CD4-positive, alpha-beta T cell treated with Interleukin-1 beta for 1 hour (primary cell): Measurements from ENCODE around the gene TDRD10.

ENCODE experiments used
- DNase-seq, 2 donors: peaks; one replicate each; pipeline ENCODE4 v3.0.0-alpha.2; 2020 to 2022

Gene TDRD10

DNA sequence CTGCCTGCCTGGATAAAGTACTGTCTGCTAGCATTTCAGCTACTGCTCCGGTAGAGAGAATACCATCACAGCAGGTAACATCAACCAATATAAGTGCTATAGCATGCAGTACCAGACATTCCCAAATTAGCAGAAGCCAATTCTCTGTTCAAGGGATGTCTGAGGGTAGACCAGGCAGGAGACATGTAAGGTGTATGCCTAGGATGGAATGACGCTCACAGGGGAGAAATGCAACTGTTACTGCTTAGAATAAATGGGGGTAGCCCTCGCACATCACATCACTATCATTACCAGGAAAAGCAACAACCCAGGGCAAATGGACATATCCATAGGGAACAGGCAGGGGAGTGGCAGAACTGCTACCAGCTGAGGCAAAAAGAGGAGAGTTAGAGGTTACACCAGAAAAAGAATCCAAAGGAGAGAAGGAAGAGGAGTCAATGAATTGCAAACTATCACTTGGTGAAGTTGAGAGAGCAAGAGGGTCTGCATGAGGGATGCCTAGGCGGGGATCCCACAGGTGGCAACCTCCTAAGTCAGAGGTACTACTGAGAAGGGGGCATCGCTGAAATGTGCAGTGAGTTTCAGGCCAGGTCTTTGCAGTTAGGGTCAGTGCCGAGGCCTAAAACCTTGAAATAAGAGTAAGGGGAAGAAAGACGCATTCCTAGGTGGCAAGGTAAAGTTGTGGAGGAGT, 55.4 kb downstream of the TDRD10 start:
- DNase-seq = no peak

DNA sequence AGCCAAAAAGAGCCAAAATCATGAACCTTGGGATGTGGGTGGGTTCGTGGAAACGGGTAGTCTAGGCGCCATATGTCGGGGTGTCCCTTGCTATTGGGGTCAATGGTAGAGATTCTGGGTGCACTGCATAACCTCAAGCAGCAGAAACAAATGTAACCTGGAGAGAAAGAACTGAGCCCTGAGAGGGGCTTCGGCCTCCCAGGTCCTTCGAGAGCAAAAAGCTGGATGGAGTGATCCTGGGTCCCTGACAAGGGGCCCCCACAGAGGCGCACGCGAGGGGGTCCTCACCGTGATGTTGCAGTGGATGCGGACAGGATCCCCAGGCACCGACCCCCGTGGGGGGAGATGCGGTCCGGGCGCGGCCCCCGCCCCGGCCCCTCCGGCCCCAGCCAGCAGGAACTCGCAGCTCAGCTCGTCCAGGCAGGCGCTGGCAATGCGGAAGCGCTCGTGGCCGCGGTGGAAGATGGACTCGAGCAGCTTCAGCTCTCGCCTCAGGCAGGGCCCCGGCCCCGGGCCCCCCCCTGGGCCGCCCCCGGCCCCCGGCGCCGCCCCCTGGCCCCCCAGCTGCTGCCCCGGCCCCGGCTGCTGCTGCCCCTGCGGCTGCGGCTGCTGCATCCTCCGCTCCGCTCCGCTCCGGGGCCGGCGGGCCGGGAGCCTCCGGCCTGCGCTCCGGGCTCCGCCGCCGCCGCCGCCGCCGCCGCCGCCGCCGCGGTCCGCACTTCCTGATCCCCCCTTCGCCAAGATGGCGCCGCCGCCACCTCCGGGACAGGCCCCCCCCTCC, 56.1 kb downstream of the TDRD10 start, which contains the start of gene UBE2Q1:
Gene UBE2Q1 (minus strand): TSS at position 724 of the 781 bp plus-strand sequence. CDS start 109 bp downstream, at position 615.
- DNase-seq = peak in 1 of 2 donors; percentile 44

DNA sequence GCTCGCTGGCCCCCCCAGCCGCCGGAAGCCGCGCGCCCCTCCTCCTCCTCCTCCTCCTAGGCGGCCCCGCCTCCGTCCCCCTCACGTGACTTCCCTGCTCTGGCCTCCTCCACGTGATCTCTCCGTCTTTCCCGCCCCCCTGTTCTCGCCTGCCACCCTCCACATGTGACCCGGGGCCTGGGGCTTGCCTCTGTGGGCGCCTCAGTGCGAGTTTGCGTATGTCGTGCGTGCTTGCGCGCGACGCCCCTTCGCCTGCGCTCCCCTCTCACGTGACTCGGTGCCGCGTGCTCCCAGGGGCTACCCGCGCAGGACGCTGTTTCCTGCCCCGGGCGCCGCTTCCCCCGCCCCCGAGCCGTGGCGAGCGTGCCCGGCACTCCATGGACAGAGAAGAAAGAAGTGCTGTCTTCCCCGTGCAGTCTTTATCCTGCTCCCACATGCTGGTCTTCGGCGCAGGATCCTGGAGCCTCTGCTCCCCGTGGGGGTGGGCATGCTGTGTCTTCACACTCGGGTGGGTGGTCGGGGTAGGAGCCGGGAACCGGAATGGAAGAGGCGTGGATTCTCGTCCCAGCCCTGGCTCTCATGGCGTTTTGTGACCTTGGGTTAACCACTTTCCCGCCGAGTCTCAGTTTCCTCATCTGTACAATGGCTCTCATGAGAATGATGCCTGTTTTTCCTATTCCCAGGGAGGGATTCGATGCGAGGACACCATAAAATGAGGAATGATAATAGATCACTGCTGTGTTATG, 56.9 kb downstream of the TDRD10 start:
- DNase-seq = peak; percentile 99 to 100

- peak; percentile 85 to 86 for DNase-seq
Measured at GRCh38 chr1:154559466-154560044, 57.5 kb downstream of the TDRD10 start.

DNA sequence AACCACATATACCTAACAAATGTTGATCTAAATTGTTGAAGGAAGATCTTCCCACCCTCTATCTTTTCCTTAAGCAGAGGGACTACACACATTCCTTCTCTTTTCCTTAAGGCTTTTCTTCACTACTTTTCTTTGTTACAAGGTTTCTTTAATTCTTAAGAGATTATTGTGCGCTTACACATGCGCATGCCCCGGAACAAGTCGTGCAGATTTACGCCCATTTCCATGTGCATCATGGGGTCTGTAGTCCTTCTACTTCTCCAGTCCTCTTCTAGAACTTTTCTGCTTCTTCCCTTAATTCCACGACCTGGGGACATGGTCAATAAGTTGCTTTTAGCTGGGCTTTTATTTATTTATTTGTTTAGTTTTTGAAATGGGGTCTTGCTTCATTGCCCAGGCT, 63.9 kb downstream of the TDRD10 start:
- DNase-seq = no peak

GRCh38 chr1:154567386-154568156, 65.6 kb downstream of the TDRD10 start, which contains the start of gene CHRNB2:
Gene CHRNB2, plus strand, starts transcription at chr1:154567778. Its CDS starts 267 bp downstream, at chr1:154568045.
- peak; percentile 62 to 73 for DNase-seq

DNA sequence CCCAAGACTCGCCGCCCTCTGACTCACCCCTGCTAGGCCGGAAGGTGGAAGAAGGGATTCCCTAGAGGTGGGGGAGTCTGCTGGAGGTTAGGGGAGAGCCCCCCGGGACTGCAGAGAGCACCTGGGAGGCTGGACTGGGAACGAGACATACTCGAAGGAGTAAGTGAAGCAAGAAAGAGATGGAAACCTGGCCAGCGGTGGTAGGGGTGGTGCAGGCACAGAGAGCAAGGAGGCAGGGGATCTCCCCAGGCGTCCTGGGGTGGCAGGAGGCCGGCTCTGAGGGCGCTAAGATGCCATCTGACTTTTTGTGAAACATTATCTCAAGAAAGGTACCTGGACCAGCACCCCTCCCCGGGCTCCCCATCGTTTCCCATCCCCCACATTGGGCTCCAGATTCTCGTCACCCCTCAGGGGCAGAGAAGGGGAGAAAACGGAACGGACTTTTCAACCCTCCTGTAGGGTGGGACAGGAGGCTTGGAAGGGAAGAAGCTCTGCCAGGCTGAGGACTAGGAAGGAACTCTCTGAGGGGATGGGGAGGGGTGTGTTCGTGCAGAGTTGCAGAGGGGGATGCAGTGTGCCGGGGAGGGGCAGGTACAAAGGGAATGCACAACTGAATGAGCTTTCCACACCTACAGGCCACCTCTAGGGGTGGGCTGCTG, 66.3 kb downstream of the TDRD10 start:
- DNase-seq = no peak

DNA sequence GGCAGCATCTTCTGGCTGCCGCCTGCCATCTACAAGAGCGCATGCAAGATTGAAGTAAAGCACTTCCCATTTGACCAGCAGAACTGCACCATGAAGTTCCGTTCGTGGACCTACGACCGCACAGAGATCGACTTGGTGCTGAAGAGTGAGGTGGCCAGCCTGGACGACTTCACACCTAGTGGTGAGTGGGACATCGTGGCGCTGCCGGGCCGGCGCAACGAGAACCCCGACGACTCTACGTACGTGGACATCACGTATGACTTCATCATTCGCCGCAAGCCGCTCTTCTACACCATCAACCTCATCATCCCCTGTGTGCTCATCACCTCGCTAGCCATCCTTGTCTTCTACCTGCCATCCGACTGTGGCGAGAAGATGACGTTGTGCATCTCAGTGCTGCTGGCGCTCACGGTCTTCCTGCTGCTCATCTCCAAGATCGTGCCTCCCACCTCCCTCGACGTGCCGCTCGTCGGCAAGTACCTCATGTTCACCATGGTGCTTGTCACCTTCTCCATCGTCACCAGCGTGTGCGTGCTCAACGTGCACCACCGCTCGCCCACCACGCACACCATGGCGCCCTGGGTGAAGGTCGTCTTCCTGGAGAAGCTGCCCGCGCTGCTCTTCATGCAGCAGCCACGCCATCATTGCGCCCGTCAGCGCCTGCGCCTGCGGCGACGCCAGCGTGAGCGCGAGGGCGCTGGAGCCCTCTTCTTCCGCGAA, 69.4 kb downstream of the TDRD10 start:
- DNase-seq = no peak

DNA sequence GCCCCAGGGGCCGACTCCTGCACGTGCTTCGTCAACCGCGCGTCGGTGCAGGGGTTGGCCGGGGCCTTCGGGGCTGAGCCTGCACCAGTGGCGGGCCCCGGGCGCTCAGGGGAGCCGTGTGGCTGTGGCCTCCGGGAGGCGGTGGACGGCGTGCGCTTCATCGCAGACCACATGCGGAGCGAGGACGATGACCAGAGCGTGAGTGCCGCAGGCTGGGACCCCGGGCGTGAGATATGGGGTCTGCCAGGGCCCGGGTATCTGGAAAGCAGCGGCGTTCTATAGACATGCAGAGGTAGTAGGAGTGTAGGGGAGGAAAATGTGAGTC, 69.9 kb downstream of the TDRD10 start:
- DNase-seq = no peak

DNA sequence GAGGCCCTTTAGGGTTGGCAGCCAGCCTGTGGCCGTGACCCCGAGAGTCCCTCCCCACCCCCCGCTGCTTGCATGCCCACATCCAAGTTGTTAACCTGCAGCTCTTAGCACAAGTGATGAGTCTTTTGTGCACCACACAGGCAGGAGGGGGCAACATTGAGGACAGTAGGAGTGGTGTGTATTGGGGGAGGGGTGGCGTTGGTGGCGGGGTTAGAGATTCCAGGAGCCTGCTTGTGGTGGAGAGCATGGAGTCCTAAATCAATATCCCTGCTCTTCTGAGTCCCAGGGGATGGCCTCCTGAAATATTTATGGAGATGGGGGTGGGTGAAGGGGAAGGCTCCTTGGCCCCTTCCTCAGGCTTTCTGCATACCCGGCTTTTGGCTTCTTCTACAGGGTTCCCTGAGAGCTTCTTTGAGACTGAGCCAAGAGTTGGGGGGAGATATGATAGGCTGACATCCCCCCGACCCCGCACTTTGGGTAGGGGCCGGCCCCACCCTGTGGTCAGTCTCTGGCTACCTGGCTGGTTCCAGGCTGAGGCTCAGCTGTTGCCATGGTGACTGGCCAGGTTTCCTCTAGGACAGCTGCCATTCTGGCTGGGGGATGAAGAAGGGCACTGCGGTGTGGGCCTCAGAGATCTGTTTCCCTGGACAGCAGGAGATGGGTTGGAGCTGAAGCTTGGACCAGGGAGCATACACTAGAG, 70.6 kb downstream of the TDRD10 start:
- no peak for DNase-seq

DNA sequence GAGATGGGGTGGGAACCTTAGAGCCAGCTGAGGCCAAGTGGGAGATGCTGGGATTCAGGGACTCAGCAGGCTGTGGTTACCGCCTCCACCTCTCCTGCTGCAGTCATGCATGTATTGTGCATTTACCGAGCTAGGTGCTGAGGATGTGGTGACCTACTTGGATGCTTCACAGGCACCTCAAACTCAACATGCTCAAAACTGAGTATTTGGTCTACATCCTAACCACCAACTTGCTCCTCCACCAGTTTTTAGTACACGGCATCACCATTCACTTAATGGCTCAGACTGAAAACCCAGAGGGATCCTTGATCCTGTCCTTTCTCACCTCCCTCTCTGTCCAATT, 71.1 kb downstream of the TDRD10 start:
- DNase-seq = no peak

DNA sequence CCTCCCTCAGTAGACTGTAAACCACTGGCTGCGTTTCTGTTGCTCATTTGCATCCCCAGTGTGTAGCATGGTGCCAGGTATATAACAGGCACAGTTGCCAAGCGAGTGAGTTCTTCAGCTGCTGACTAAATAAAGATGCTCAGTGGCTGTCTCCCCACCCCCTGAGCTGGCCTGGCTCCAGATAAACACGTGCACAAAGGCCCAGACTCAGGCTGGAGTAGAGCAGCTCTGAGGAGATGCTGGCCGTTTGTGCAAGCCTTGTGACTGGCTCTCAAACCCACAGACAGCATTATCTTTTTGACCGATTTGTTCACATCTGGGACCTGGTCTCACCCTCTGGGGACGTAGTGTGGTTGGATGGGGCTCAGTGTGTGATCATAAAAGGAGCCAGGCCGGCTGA, 72.7 kb downstream of the TDRD10 start:
- no peak for DNase-seq

DNA sequence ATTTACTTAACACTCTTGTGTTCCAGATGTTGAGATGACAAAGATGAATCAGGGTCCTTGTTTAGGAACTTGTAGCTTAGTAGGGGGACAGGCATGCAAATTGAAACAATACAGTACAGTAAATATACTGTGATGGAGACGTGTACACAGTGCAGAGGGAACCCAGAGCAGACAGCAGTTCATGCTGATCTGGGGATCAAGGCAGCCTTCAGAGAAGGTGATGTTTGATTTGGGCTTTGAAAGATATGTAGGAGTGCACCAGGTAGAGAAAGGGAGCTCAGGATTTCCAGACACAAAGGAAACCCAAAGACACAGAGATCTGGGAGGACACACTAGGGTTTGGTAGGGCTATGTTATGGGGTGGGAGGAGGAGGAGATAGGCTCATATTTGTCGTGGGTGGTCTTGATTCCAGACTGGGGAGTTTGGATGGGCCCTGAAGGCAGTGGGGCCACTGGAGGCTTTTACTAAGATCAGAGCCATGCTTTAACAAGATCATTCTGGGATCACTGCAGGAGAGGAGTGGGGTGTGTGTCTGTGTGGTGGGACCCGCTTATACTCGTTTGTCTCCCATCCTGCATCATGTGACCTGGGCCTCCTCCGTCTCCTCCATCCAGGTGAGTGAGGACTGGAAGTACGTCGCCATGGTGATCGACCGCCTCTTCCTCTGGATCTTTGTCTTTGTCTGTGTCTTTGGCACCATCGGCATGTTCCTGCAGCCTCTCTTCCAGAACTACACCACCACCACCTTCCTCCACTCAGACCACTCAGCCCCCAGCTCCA, 73.3 kb downstream of the TDRD10 start:
- DNase-seq = no peak

- no peak for DNase-seq
Measured at GRCh38 chr1:154575951-154576566, 74.0 kb downstream of the TDRD10 start.

DNA sequence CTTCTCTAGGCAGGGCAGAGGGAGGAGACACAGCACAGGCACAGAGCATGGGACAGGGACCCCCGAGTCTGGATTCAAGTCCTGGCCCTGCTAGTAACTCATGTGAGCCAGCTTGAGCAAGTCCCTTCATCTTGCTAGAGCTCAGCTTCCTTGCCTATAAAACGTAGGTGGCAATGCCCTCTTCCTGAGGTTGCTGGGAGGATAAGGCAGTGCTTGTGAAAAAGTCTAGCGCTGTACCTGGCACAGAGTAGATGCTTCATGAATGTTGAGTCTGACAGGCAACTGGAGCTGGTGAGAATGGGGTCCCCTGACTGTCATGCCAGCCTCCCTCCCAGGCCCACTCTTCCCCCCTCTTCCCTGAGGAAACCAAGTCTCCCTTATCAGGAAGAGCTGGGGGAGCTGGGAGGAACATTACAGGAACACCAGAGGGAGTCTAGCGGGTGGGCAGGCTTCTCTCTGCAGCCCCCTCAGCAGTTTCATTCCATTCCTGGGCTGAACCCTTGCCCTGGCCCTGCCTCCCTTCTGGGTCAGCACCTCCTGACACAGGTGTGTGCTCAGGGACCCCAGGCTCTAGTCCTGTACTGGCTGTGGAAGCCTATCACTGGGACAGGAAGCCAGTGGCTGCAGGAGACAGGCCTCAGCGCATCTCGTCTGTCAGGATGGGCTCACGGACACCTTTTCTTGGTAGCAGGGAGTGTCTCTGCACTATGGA, 75.5 kb downstream of the TDRD10 start:
- no peak for DNase-seq

DNA sequence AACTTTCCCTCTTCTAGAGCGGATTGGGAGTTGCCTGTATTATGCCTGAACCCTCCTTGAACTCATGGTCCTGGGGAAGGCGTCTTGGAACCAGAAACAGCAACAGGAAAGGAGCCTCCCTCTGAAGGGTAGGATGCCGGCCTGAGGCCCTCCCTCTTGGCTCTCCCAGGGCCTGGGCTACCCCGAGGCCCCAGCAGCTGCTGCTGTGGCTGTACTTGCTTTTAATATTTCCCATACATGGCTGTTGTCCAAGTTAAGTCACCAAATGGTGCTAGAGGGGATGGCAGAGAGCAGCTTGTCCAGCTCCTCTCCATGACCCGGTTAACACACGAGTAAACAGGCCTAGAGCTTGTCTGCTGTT, 76.0 kb downstream of the TDRD10 start:
- no peak for DNase-seq

GRCh38 chr1:154579374-154579773, 77.4 kb downstream of the TDRD10 start:
- DNase-seq = no peak

DNA sequence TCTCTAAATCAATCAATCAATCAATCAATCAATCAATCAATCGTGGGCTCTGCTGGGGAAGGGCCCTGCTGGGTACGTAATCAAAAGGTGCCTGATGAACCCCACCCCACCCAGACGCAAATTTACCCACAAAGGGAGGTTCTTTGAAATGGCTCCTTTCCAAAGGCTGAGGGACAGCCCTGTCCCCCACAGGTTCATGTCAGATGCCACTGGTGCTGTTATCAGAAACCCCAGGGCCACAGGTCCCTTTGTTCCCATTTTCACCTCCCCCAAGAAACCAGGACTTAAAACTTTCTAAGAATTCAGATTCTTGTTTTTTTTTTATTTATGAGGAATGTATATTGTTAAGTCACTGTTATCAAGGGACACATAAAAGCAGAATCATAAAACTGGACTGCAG, 79.7 kb downstream of the TDRD10 start:
- no peak for DNase-seq

- no peak for DNase-seq
Measured at GRCh38 chr1:154582885-154583284, 80.9 kb downstream of the TDRD10 start.
